ENCODE measurements around the gene PEX5L. TPM values are rescaled to one million over a fixed set of nuclear protein-coding genes. Genes with fewer than 3 reads are reported as not detected.
"Not testable (repeated sequence)": the region's sequence is repeated elsewhere in the genome, so short reads cannot be mapped to it uniquely, and the experiment has no call there.

Gene PEX5L
- total RNA-seq, 6 experiments from 2014 or later = 0.09 to 0.28 (median 0.11) TPM; not detected in 1

DNA sequence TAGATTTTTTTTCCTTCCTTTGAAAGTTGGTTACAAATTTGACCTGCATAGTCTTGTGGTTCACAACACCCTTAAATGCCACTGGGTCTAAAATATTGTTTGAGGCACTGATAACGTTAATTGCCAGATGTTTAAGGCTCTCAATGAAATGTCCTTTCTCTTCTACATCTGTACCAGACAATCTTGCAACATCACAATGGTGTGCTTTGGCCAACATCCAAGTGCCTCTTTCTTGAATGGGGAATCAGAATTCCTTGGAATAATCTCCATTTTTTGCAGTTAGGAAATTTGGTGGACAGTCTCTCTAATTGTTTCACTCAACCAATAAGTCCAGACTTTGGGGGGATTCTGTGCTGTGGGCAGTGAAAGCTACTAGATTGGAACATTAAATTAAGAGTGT lies 26.0 kb upstream of the PEX5L start:
- Mint-ChIP-seq H3K4me3 (no peak overlapping the region), H3K27ac (no peak overlapping the region), H3K27me3 (ENCODE audit: insufficient read depth) (peaks cover 4% of the 10 kb centered on the region; the same call in 1 of the 2 replicates), H3K4me1 (ENCODE audit: low read depth) (peaks cover 37% of the 10 kb centered on the region), H3K9me3 (no peaks in the 10 kb centered on the region; the same call in 1 of the 2 replicates), H3K36me3 (ENCODE audit: low read depth) (no peaks in the 10 kb centered on the region)
- DNase-seq = no peak
- no peak for TF ChIP-seq CTCF (IDR thresholded peaks at IDR 0.05)

GRCh38 chr3:180059356-180059755 lies 22.6 kb upstream of the PEX5L start:
- Mint-ChIP-seq H3K36me3 (ENCODE audit: low read depth) (no peaks in the 10 kb centered on the region), H3K9me3 (no peaks in the 10 kb centered on the region; the same call in 1 of the 2 replicates), H3K4me1 (ENCODE audit: low read depth) (peaks cover 38% of the 10 kb centered on the region), H3K4me3 (no peak overlapping the region), H3K27ac (peak overlapping the region; percentile 59; the same call in 1 of the 2 replicates), H3K27me3 (ENCODE audit: insufficient read depth) (peaks cover 2% of the 10 kb centered on the region; the same call in 1 of the 2 replicates)
- no peak for TF ChIP-seq CTCF (IDR thresholded peaks at IDR 0.05)
- DNase-seq = peak; percentile 63

DNA sequence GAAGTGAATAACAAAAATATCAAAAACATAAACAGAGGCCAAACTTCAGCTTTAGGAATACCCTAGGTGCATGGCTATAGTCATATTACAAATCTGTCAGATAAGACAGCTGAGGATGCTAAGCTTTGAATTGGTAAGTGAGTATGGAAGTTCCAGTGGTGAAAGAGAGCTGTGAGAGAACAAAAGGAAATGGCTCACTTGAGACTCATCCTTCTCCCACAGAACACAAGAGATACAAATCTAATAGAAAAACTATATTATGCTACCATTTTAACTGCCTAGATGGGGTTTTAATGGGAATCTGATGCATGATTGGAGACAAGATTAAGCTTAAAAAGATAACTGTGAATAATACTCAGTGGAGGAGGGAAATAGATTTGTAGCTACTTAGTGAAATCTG lies 21.5 kb upstream of the PEX5L start:
- no peaks in the 10 kb centered on the region for H3K36me3 Mint-ChIP-seq (ENCODE audit: low read depth)
- peak overlapping the region; percentile 1; the same call in 1 of the 2 replicates for H3K27ac Mint-ChIP-seq
- peaks cover 2% of the 10 kb centered on the region; the same call in 1 of the 2 replicates for H3K27me3 Mint-ChIP-seq (ENCODE audit: insufficient read depth)
- H3K4me1 Mint-ChIP-seq (ENCODE audit: low read depth) = peaks cover 32% of the 10 kb centered on the region
- TF ChIP-seq CTCF (IDR thresholded peaks at IDR 0.05) = no peak
- DNase-seq = peak; percentile 26
- no peaks in the 10 kb centered on the region; the same call in 1 of the 2 replicates for H3K9me3 Mint-ChIP-seq
- no peak overlapping the region; the same call in 1 of the 2 replicates for H3K4me3 Mint-ChIP-seq

GRCh38 chr3:180055656-180056055 lies 18.9 kb upstream of the PEX5L start:
- DNase-seq; H3K36me3 Mint-ChIP-seq (ENCODE audit: low read depth); H3K4me3 Mint-ChIP-seq; H3K9me3 Mint-ChIP-seq; H3K27ac Mint-ChIP-seq; H3K27me3 Mint-ChIP-seq (ENCODE audit: insufficient read depth): not testable (repeated sequence)
- peaks cover 30% of the 10 kb centered on the region for H3K4me1 Mint-ChIP-seq (ENCODE audit: low read depth)

- TF ChIP-seq CTCF (IDR thresholded peaks at IDR 0.05) = no peak
- H3K36me3 Mint-ChIP-seq (ENCODE audit: low read depth) = no peaks in the 10 kb centered on the region
Observed at GRCh38 chr3:180049391-180049790, 12.7 kb upstream of the PEX5L start.

GRCh38 chr3:180048840-180049239 lies 12.1 kb upstream of the PEX5L start:
- Mint-ChIP-seq H3K4me1 (ENCODE audit: low read depth) (peaks cover 18% of the 10 kb centered on the region), H3K4me3 (no peak overlapping the region), H3K27ac (no peak overlapping the region), H3K9me3 (no peaks in the 10 kb centered on the region), H3K36me3 (ENCODE audit: low read depth) (no peaks in the 10 kb centered on the region), H3K27me3 (ENCODE audit: insufficient read depth) (no peaks in the 10 kb centered on the region)
- peak; percentile 72 for DNase-seq
- no peak for TF ChIP-seq CTCF (IDR thresholded peaks at IDR 0.05)

More at GRCh38 chr3:180049391-180049790, 12.7 kb upstream of the PEX5L start:
- H3K4me1 Mint-ChIP-seq (ENCODE audit: low read depth) = peaks cover 18% of the 10 kb centered on the region
- no peaks in the 10 kb centered on the region for H3K9me3 Mint-ChIP-seq
- H3K27ac Mint-ChIP-seq = no peak overlapping the region
- no peaks in the 10 kb centered on the region for H3K27me3 Mint-ChIP-seq (ENCODE audit: insufficient read depth)
- no peak for DNase-seq
- no peak overlapping the region for H3K4me3 Mint-ChIP-seq
